ENCODE results near the gene IGF2.

DNA sequence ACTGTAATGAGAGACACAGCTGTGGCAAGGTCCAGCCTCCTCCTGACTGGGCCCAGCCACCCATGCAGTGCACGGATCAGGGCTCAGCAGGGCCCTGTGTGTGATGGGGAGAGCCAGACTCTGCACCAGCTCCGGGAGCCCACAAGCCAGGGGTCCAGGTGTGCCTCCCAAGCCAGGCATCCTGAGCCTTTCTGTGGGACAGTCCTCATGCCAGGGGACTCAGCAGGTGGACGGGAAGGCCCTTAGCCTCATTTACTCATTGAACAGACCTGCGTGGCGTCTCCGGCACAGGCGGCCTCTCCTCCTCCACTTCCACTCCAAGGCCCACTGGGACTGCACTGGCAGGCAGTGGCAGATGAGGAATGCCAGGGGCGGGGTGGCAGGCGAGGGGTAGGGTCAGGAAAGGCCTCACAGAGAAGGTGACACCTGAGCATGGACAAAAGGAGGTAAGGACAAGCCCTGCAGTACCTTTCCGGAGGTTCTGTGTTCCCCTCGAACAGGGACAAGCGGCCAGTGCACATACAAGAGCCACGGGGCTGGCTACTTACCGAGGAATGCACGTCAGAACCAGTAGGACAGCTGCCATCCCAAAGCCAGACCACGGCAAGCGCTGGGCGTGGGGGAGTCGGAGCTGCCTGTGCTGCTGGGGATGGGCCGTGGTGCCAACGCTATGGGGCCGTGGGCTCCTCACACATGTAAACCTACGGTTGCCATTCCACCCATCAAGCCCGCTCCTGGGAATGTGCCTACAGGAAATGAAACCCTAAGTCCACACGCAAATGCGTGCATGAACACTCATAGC, 52.7 kb downstream of the IGF2 start:
- no peak for TF ChIP-seq EP300 (IDR thresholded peaks at IDR 0.05)
- TF ChIP-seq, protein P1, sequence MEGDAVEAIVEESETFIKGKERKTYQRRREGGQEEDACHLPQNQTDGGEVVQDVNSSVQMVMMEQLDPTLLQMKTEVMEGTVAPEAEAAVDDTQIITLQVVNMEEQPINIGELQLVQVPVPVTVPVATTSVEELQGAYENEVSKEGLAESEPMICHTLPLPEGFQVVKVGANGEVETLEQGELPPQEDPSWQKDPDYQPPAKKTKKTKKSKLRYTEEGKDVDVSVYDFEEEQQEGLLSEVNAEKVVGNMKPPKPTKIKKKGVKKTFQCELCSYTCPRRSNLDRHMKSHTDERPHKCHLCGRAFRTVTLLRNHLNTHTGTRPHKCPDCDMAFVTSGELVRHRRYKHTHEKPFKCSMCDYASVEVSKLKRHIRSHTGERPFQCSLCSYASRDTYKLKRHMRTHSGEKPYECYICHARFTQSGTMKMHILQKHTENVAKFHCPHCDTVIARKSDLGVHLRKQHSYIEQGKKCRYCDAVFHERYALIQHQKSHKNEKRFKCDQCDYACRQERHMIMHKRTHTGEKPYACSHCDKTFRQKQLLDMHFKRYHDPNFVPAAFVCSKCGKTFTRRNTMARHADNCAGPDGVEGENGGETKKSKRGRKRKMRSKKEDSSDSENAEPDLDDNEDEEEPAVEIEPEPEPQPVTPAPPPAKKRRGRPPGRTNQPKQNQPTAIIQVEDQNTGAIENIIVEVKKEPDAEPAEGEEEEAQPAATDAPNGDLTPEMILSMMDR (IDR thresholded peaks at IDR 0.05) = no peak
